HEK293 (cell line): Measurements from ENCODE around the gene CACNA2D3.

Experiments
- KLF10 ChIP-seq: fragments of 450-650 bp; IDR thresholded peaks from 2 replicates; pipeline ENCODE4 v1.5.1; 2018; ENCODE audit warnings: missing biosample characterization, mild to moderate bottlenecking, missing genetic modification characterization
- PATZ1 ChIP-seq: fragments of 450-650 bp; formaldehyde crosslinking; IDR thresholded peaks from 2 replicates; pipeline ENCODE4 v1.5.1; 2016; ENCODE audit warnings: missing biosample characterization, missing genetic modification characterization
- ZBTB8A ChIP-seq: fragments of 450-650 bp; formaldehyde crosslinking; IDR thresholded peaks from 2 replicates; pipeline ENCODE4 v1.5.1; 2016; ENCODE audit warnings: missing biosample characterization, missing genetic modification characterization
- ZNF473 ChIP-seq: fragments of 450-650 bp; formaldehyde crosslinking; IDR thresholded peaks from 2 replicates; pipeline ENCODE4 v1.5.1; 2017; ENCODE audit warnings: missing biosample characterization, missing genetic modification characterization
- ZNF488 ChIP-seq: fragments of 450-650 bp; formaldehyde crosslinking; IDR thresholded peaks from 2 replicates; pipeline ENCODE4 v1.5.1; 2016; ENCODE audit warnings: missing biosample characterization, missing genetic modification characterization

- no peak for TF ChIP-seq KLF10 (tag by site-specific recombination)
- no peak for TF ChIP-seq ZNF473 (tag by site-specific recombination)
- no peak for TF ChIP-seq ZBTB8A (tag by site-specific recombination)
- no peak for TF ChIP-seq ZNF488 (tag by site-specific recombination)
- no peak for TF ChIP-seq PATZ1
Measured at GRCh38 chr3:54790051-54790450, 667.7 kb downstream of the CACNA2D3 start.
